GM12878 (cell line): ENCODE data around the gene GPR146. TPM values are rescaled to one million over a fixed set of nuclear protein-coding genes. Genes with fewer than 3 reads are reported as not detected.
A peak's percentile ranks its signal among the peaks of the same experiment; 100 is the strongest.

ENCODE experiments used
- ATAC-seq: fragments of 200-7000 bp; cut with Tn5 transposase; 3 replicates; pipeline ENCODE4 v1.9.1; 2020; ENCODE audit warnings: mild to moderate bottlenecking, moderate library complexity
- BruUV-seq: library from RNA; stranded (reverse); fragments of 400-500 nt; replicated peaks from 2 replicates; lab custom pipeline; 2021; lab: Mats Ljungman, UMichigan
- CTCF ChIA-PET: fragments of 300-600 bp; sonication (Branson Sonifier 250); formaldehyde crosslinking; extraction: SDS; loops from one replicate; lab custom pipeline; 2021; ENCODE audit warnings: inconsistent platforms; lab: Yijun Ruan, JAX
- POLR2A ChIA-PET: fragments of 350-600 bp; formaldehyde crosslinking; extraction: SDS; loops from one replicate; lab custom pipeline; 2021; ENCODE audit warnings: inconsistent platforms; lab: Charles Lee
- RAD21 ChIA-PET: fragments of 300-600 bp; sonication (Branson Sonifier 250); formaldehyde crosslinking; loops from one replicate; lab custom pipeline; 2023; ENCODE audit warnings: antibody characterized with exemption; ENCODE audit not compliant: unreplicated experiment; lab: Charles Lee
- SMC1A ChIA-PET: fragments of 300-600 bp; sonication (Branson Sonifier 250); formaldehyde crosslinking; loops from one replicate; lab custom pipeline; 2023; ENCODE audit not compliant: unreplicated experiment, uncharacterized antibody; lab: Charles Lee
- DNase-seq: peaks from one replicate; pipeline ENCODE4 v3.0.0-alpha.2; 2011; ENCODE audit warnings: low read depth, low spot score
- FAIRE-seq: peaks from 3 replicates; lab custom pipeline; 2011; peaks lifted over from hg19 to GRCh38; lab: Jason Lieb, UNC
- H2AFZ ChIP-seq: 2 replicates; pipeline ENCODE4 v1.6.0; 2011; ENCODE audit warnings: low read depth, low read length, control low read depth; ENCODE audit not compliant: control insufficient read depth
- H3K27ac ChIP-seq: 2 replicates; pipeline ENCODE4 v1.5.1; 2011; ENCODE audit warnings: control low read depth; ENCODE audit not compliant: control insufficient read depth, insufficient read depth
- H3K27me3 ChIP-seq, 2 experiments: replicated peaks in 1 of 2; 2 replicates each; pipeline versions ENCODE4 v1.6.0 to v1.6.1; 2011; ENCODE audit warnings: low read length in 1 of 2; ENCODE audit not compliant: control insufficient read depth in 2 of 2, insufficient read depth in 2 of 2
- H3K36me3 ChIP-seq, 2 experiments: 2 replicates each; pipeline ENCODE4 v1.5.1; 2011; ENCODE audit warnings: low read length in 1 of 2; ENCODE audit not compliant: control insufficient read depth in 2 of 2, insufficient read depth in 2 of 2
- H3K4me1 ChIP-seq: 2 replicates; pipeline ENCODE4 v1.6.1; 2011; ENCODE audit warnings: mild to moderate bottlenecking, low read length, moderate library complexity, mixed read lengths; ENCODE audit not compliant: control insufficient read depth, insufficient read depth
- H3K4me2 ChIP-seq: 2 replicates; pipeline ENCODE4 v1.6.0; 2011; ENCODE audit warnings: control low read depth; ENCODE audit not compliant: control insufficient read depth, insufficient read depth
- H3K4me3 ChIP-seq: fragments of 200-600 bp; sonication (generic); 2 replicates; pipeline ENCODE4 v1.5.1; 2016
- H3K79me2 ChIP-seq: 2 replicates; pipeline ENCODE4 v1.6.0; 2011; ENCODE audit warnings: low read length; ENCODE audit not compliant: control insufficient read depth, insufficient read depth
- H3K9ac ChIP-seq: 2 replicates; pipeline ENCODE4 v1.8.0; 2011; ENCODE audit warnings: low read length, control low read depth, mixed read lengths; ENCODE audit not compliant: control insufficient read depth, insufficient read depth
- H3K9me3 ChIP-seq: replicated peaks from 3 replicates; pipeline ENCODE4 v1.5.1; 2011; ENCODE audit warnings: mild to moderate bottlenecking, low read length; ENCODE audit not compliant: control insufficient read depth, insufficient read depth
- H4K20me1 ChIP-seq: 2 replicates; pipeline ENCODE4 v1.6.0; 2011; ENCODE audit not compliant: control insufficient read depth, insufficient read depth
- IRF4 ChIP-seq: IDR thresholded peaks from 2 replicates; pipeline ENCODE4 v1.6.1; 2011; ENCODE audit warnings: low read depth, low read length
- NFYA ChIP-seq: IDR thresholded peaks from 2 replicates; pipeline ENCODE4 v1.6.1; 2011; ENCODE audit warnings: low read depth, mild to moderate bottlenecking, low read length, improper control_type of control experiment, borderline replicate concordance
- PBX3 ChIP-seq: IDR thresholded peaks from 2 replicates; pipeline ENCODE4 v1.6.1; 2011; ENCODE audit warnings: mild to moderate bottlenecking, low read depth, low read length, moderate library complexity; ENCODE audit not compliant: insufficient replicate concordance
- RBBP5 ChIP-seq: fragments of 200-600 bp; sonication (generic); conservative IDR thresholded peaks from 2 replicates; pipeline ENCODE4 v1.6.1; 2016
- SUZ12 ChIP-seq: fragments of 200-600 bp; sonication (generic); IDR thresholded peaks from one replicate; pipeline ENCODE4 v1.6.1; 2018; ENCODE audit warnings: antibody characterized with exemption, mild to moderate bottlenecking; ENCODE audit not compliant: unreplicated experiment
- WGBS: methylation state at CpG from one replicate; pipeline ENCODE4 v1.1.6; 2016; ENCODE audit warnings: low lambda C conversion rate; ENCODE audit not compliant: insufficient replicate concordance, insufficient coverage; ENCODE audit errors: missing lambda C conversion rate; 5-methylcytosine and 5-hydroxymethylcytosine counted together
- in situ Hi-C: fragments of 300-500 bp; cut with MboI; formaldehyde crosslinking; loops from 9 replicates; pipeline ENCODE4 v1.14.3; 2018; ENCODE audit warnings: mixed read lengths
- intact Hi-C: fragments of 100-400 bp; cut with micrococcal nuclease; formaldehyde crosslinking; loops from one replicate; pipeline ENCODE4 v1.14.2; 2022; ENCODE audit not compliant: unreplicated experiment
- polyA plus RNA-seq, 11 experiments: library from polyadenylated mRNA; depleted of rRNA in 4 of 11; unstranded in 6 of 11; stranded (reverse) in 5 of 11; fragments of >200 nt; fragmentation: Nextera tagmentation in 4 of 11; fragmentation: Illumina TruSeq in 1 of 11; extraction: Ambion mirVana in 4 of 11; extraction: Trizol in 1 of 11; gene quantifications; 1 replicate in 1 of 11; 2 replicates in 10 of 11; pipeline versions ENCODE4 v1.2.1 to v1.2.3, GENCODE V29; 2011 to 2016; ENCODE audit warnings: inconsistent platforms in 2 of 11, missing spikeins in 2 of 11, low read depth in 1 of 11
- total RNA-seq, 4 experiments: library from RNA; depleted of rRNA in 3 of 4; stranded (reverse); fragments of >200 nt in 3 of 4; fragmentation: Illumina TruSeq in 1 of 4; extraction: Trizol in 1 of 4; gene quantifications; 2 replicates each; pipeline versions ENCODE4 v1.2.1 to v1.2.3, GENCODE V29; 2013 to 2021

The GPR146 gene
- total and polyA plus RNA-seq, 10 of the 15 experiments (the other 5 are each of a cell fraction or from before 2014, with no cell fraction given) = 0.19 to 12.0 (median 0.54) TPM; not detected in 2

- 79% methylated on average over 13 of the region's 13 CpGs for WGBS
- ChIA-PET RAD21 (interaction anchor here (0.7 to 4.0 kb wide), 13 partner anchors 9 to 182 kb away, joined by 3 to 41 read pairs (median 4); partner anchors contain the start of gene GPER1), CTCF (interaction anchor here (0.9 to 6.1 kb wide), 15 partner anchors 17 to 370 kb away, joined by 3 to 77 read pairs (median 5); partner anchors contain the start of gene GPER1), SMC1A (interaction anchor here (0.6 to 5.1 kb wide), 9 partner anchors 8 to 204 kb away, joined by 3 to 38 read pairs (median 5); partner anchors contain the start of genes GPER1 and ZFAND2A), POLR2A (interaction anchor here (0.5 to 5.1 kb wide), 8 partner anchors 9 to 111 kb away, joined by 3 to 36 read pairs (median 4); partner anchors contain the start of gene ZFAND2A)
- in situ Hi-C loops (no loop called here), intact Hi-C loops (no loop called here)
- TF ChIP-seq SUZ12 = no peak
- TF ChIP-seq RBBP5 = no peak
- TF ChIP-seq PBX3 = no peak
- TF ChIP-seq NFYA = no peak
- no peak for TF ChIP-seq IRF4
- Histone ChIP-seq H4K20me1 (no peaks in the 10 kb centered on the region), H3K9ac (peak overlapping the region; percentile 53), H3K4me3 (peak overlapping the region; percentile 28; the same call in 1 of the 2 replicates), H3K27ac (peak overlapping the region; percentile 70), H3K9me3 (no peaks in the 10 kb centered on the region), H2AFZ (peak overlapping the region; percentile 2), H3K36me3 (peaks cover 1 to 2% of the 10 kb centered on the region in 2 experiments; a peak in 2 of 4 replicates), H3K79me2 (peaks cover 4% of the 10 kb centered on the region), H3K4me2 (peak overlapping the region; percentile 55), H3K27me3 (no peaks in the 10 kb centered on the region), H3K4me1 (peaks cover 33% of the 10 kb centered on the region)
- DNase-seq (no peak), ATAC-seq (no peak), FAIRE-seq (peak; percentile 59)
- BruUV-seq = TSS peak; percentile 59
Observed at GRCh38 chr7:1104516-1105179, 60.3 kb downstream of the GPR146 start.
